ENCODE measurements around the gene POLQ. TPM values are rescaled to one million over a fixed set of nuclear protein-coding genes. Genes with fewer than 3 reads are reported as not detected.
"Not testable (repeated sequence)": the region's sequence is repeated elsewhere in the genome, so short reads cannot be mapped to it uniquely, and the experiment has no call there.

The POLQ gene
- total RNA-seq, 2 donors from 2014 or later: under 0.01 to 0.66 TPM

DNA sequence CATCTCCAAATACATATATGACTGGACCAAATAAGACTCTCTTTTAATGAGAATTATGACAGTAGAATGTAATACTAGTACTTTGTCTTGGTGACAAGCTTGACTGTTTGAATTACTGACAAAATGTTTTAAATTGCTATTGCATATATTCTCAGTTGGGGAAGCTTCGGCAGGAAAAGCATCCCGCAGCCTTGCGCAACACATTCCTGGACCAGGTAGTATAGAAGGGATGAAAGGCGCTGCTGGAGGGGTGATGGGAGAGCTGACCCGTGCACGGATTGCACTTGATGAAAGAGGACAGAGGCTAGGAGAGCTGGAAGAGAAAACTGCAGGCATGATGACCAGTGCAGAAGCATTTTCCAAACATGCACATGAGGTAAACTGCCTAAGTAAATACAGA, 127.6 kb downstream of the POLQ start:
- intact Hi-C loops (cut with DNase I): no loop called here
- no peaks in the 10 kb centered on the region for H3K9me3 ChIP-seq
- no peak overlapping the region for H3K27ac ChIP-seq
- no peaks in the 10 kb centered on the region for H3K27me3 ChIP-seq
- no peak overlapping the region for H3K4me3 ChIP-seq
- no peak for TF ChIP-seq POLR2A (IDR thresholded peaks at IDR 0.05)
- TF ChIP-seq CTCF (IDR thresholded peaks at IDR 0.05): no peak
- no peaks in the 10 kb centered on the region for H3K36me3 ChIP-seq (replicated peaks in 1 of 2; ENCODE audit: insufficient read depth in 1 of 2, low read depth in 2 of 2)
- 89% methylated on average over 6 of the region's 6 CpGs for WGBS, 2 donors
- ATAC-seq (no peak), DNase-seq (no peak)
- no peaks in the 10 kb centered on the region for H3K4me1 ChIP-seq

DNA sequence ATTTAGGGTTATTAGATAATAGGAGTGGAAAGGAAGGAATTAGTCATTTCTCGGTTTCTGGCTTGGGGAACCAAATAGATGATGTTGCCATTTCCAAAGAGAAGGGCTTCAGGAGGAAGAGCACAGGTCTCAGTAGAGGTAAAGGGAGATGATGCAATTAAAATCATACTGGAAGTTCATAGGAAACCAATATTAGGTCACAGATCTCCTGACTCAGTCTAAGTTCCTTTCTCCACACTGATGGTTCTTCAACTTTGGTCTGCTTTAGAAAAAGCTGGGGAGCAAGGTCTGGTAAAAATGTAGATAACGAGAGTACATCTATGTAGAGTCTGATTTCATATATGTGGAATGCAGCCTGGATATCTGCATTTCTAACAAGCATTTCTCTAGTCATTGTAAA, 130.9 kb downstream of the POLQ start:
- DNase-seq: no peak
- intact Hi-C loops (cut with DNase I): no loop called here
- ATAC-seq: no peak
- no peaks in the 10 kb centered on the region for H3K9me3 ChIP-seq
- no peaks in the 10 kb centered on the region for H3K36me3 ChIP-seq (replicated peaks in 1 of 2; ENCODE audit: insufficient read depth in 1 of 2, low read depth in 2 of 2)
- no peak overlapping the region for H3K4me3 ChIP-seq
- H3K4me1 ChIP-seq: no peaks in the 10 kb centered on the region
- TF ChIP-seq CTCF (IDR thresholded peaks at IDR 0.05) (no peak), POLR2A (IDR thresholded peaks at IDR 0.05) (no peak)
- no peaks in the 10 kb centered on the region for H3K27me3 ChIP-seq
- no peak overlapping the region for H3K27ac ChIP-seq
- WGBS, 2 donors: 82 to 84% methylated on average over 2 of the region's 2 CpGs

GRCh38 chr3:121411523-121411922, 134.3 kb downstream of the POLQ start:
- Histone ChIP-seq H3K9me3 (no peaks in the 10 kb centered on the region), H3K4me3 (no peak overlapping the region), H3K27ac (no peak overlapping the region), H3K27me3 (no peaks in the 10 kb centered on the region), H3K36me3 (replicated peaks in 1 of 2; ENCODE audit: insufficient read depth in 1 of 2, low read depth in 2 of 2) (no peaks in the 10 kb centered on the region), H3K4me1 (no peaks in the 10 kb centered on the region)
- no peak for DNase-seq
- intact Hi-C loops (cut with DNase I): no loop called here
- ATAC-seq: no peak
- TF ChIP-seq CTCF (IDR thresholded peaks at IDR 0.05) (no peak), POLR2A (IDR thresholded peaks at IDR 0.05) (no peak)
- 80 to 83% methylated on average over 1 of the region's 1 CpG for WGBS, 2 donors

GRCh38 chr3:121405631-121406030, 140.2 kb downstream of the POLQ start:
- H3K4me3 ChIP-seq: no peak overlapping the region
- intact Hi-C loops (cut with DNase I): no loop called here
- ATAC-seq: no peak
- no peaks in the 10 kb centered on the region for H3K27me3 ChIP-seq
- TF ChIP-seq CTCF (IDR thresholded peaks at IDR 0.05) (no peak), POLR2A (IDR thresholded peaks at IDR 0.05) (no peak)
- no peaks in the 10 kb centered on the region for H3K9me3 ChIP-seq
- no peaks in the 10 kb centered on the region for H3K36me3 ChIP-seq (replicated peaks in 1 of 2; ENCODE audit: insufficient read depth in 1 of 2, low read depth in 2 of 2)
- DNase-seq: no peak
- H3K27ac ChIP-seq: no peak overlapping the region
- WGBS, 2 donors: 60 to 68% methylated on average over 1 of the region's 1 CpG
- no peaks in the 10 kb centered on the region for H3K4me1 ChIP-seq

DNA sequence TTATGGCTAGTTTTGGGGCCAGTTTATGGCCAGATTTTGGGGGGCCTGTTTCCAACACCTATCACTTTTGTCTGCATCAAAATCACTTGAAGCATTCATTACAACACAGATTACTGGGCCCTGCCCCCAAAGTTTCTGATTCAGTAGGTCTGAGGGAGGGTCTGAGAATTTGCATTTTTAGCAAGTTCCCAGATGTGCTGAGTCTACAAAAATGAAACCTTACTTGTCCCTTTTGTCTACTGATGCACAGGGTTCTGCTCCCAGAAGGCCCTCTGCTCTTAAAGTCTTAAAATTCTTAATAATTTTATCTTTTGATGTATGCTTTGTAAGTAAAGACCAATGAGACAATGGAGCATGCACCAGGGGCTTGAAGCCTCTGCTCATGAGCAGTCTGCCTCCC, 146.0 kb downstream of the POLQ start:
- peaks cover 0 to 5% (median 0%) of the 10 kb centered on the region in 3 donors for H3K9me3 ChIP-seq
- no peaks in the 10 kb centered on the region for H3K4me1 ChIP-seq
- H3K27ac ChIP-seq: no peak overlapping the region
- H3K4me3 ChIP-seq: no peak overlapping the region
- no peaks in the 10 kb centered on the region for H3K36me3 ChIP-seq (replicated peaks in 1 of 2; ENCODE audit: insufficient read depth in 1 of 2, low read depth in 2 of 2)
- ATAC-seq (no peak), DNase-seq (no peak)
- no peak for TF ChIP-seq POLR2A (IDR thresholded peaks at IDR 0.05)
- TF ChIP-seq CTCF (IDR thresholded peaks at IDR 0.05): no peak
- intact Hi-C loops (cut with DNase I): no loop called here
- no peaks in the 10 kb centered on the region for H3K27me3 ChIP-seq

DNA sequence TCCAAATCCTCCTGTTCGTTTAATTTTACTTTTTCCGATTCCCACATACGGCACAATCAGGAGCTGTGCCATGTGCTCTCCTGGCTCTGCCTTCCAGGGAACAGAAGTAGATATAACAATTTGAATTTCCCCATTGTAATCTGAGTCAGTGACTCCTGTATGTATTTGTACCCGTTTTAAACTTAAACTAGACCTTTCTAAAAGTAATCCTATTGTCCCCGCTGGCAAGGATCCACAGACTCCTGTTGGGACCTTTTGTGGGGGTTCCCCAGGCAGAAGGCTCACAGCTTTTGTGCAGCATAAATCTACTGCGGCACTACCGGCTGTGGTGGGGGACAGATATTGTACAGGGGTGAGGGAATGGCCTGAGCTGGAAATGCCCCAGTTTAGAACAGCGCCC, 147.7 kb downstream of the POLQ start:
- H3K4me3 ChIP-seq; intact Hi-C loops (cut with DNase I); H3K27me3 ChIP-seq; ATAC-seq; H3K9me3 ChIP-seq; H3K4me1 ChIP-seq; H3K36me3 ChIP-seq (replicated peaks in 1 of 2; ENCODE audit: insufficient read depth in 1 of 2, low read depth in 2 of 2); H3K27ac ChIP-seq; DNase-seq: not testable (repeated sequence)
- 72 to 80% methylated on average over 8 of the region's 8 CpGs for WGBS, 2 donors

DNA sequence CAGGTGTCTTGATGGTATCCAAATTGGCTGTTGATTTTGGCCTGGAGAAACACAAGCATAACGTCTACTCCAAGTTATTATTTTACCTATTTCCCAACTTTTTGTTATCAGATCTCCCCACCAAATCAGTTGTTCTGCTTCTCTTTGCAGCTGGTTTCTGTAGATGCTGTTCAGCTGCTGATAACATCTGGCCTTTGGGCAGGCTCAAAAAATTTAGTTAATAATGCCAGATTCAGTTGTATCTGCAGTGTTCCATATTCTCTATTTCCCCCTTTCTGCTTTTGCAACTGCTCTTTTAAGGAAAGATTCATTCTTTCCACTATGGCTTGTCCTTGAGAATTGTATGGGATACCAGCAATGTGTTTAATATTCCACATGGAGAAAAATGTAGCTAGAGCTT, 149.8 kb downstream of the POLQ start:
- 0% methylated on average over 1 of the region's 1 CpG; no CpG with 5 or more reads in 1 of the 2 donors for WGBS, 2 donors
- not testable (repeated sequence) for ATAC-seq

GRCh38 chr3:121388308-121388707, 157.5 kb downstream of the POLQ start:
- ATAC-seq; H3K27me3 ChIP-seq; DNase-seq; H3K27ac ChIP-seq; H3K4me3 ChIP-seq; H3K36me3 ChIP-seq (replicated peaks in 1 of 2; ENCODE audit: insufficient read depth in 1 of 2, low read depth in 2 of 2); intact Hi-C loops (cut with DNase I); H3K9me3 ChIP-seq; H3K4me1 ChIP-seq: not testable (repeated sequence)
- 72 to 79% methylated on average over 3 of the region's 3 CpGs for WGBS, 2 donors

More for the DNA sequence above, 149.8 kb downstream of the POLQ start:
- H3K4me1 ChIP-seq; H3K36me3 ChIP-seq (replicated peaks in 1 of 2; ENCODE audit: insufficient read depth in 1 of 2, low read depth in 2 of 2); H3K27me3 ChIP-seq; intact Hi-C loops (cut with DNase I); H3K9me3 ChIP-seq; DNase-seq; H3K4me3 ChIP-seq; H3K27ac ChIP-seq: not testable (repeated sequence)
